GM12801 (cell line): Measurements from ENCODE around the gene PDCL3.

Experiments
- CTCF ChIP-seq: IDR thresholded peaks from one replicate; pipeline ENCODE4 v1.5.1; 2011; ENCODE audit warnings: control low read depth; ENCODE audit not compliant: insufficient read length; ENCODE audit errors: extremely low read depth

PDCL3 gene

GRCh38 chr2:100619951-100620350 lies 57.2 kb downstream of the PDCL3 start:
- no peak for TF ChIP-seq CTCF

DNA sequence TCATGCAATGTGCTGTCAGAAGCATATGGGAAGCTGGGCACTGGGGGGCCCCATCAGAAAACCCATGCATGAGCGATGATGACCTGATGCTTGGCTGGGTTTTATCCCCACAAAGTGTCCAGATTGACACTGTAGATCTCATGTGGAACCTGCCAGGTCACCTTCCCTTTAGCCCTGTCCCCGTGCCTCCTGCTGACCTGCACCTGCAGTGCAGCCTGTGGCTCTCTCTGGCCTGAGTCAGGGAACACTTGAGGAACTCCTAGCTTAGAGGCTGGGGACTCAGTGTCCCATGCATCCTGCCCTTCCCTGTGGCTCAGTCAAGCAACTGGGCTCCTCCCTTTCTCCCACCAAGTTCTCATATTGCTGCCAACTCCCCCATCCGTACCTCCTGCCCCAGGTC lies 57.7 kb downstream of the PDCL3 start:
- TF ChIP-seq CTCF = no peak

DNA sequence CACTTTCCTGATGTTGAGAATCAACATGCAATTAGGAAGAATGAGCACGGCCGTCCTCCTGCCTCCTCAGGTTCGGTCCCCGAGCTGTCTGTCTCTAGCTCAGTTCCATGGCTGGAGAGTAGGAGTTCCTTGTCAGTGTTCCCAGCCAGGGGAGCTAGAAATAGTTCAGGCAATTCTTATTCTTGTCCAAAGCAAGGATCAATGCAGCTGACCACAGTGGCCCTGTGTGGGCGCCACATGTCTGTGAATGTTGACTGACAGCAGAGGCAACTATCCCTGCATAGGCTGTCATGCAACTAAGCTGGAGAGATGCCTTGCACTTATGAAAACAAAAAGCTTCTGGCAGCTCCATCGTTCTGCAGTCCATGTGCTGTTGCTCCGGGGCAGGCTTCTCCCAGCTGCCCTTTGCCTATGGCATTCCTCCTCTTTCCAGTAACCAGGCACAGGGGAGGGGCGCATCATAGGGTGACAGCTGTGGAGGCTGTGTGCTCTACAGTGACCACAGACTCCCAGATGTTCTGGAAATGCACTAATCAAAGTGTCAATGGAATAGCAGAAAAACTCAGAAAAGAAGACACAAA lies 58.7 kb downstream of the PDCL3 start:
- no peak for TF ChIP-seq CTCF

DNA sequence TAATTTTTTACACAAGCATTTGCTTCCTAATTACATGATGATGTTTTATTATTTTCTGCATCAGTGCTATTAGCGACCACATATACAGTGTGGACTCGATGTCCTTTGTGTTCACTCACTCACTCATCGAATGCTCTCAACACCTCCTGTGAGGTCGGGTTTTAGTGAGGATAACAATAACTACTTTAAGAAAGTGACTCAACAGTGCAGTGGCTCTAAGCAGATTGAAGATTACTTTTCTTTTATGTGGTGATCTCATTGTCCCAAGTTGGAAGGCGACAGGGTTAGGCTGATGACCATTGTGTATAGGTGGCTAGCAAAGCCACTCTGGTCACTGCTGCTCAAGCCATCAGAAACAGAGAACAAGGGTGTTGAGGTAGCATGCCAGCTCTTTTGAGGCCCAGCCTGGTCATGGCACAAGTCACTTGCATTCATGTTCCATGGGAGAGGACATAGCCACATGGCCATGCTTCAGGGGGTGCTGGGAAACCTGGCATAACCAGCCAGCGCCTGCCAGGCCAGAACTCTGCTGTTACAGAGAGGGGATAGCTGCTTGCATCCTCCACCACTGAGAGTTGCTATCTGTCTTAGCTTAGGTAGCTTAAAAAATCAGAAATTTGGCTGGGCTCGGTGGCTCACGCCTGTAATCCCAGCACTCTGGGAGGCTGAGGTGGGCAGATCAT lies 60.4 kb downstream of the PDCL3 start:
- no peak for TF ChIP-seq CTCF

DNA sequence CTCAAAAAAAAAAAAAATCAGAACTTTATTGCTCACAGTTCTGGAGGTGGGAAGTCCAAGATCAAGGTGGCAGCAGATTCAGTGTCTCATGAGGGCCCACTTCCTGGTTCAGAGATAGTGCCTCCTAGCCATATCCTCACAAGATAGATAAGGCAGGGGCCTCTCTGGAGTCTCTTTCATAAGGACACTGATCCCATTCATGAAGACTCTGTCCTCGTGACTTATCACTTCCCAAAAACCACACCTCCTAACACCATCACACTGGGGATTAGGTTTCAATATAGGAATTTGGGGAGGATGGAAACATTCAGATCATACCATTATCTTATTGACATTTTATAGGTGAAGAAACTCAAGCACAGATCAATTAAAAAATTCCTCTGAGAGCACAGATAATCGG lies 61.1 kb downstream of the PDCL3 start:
- TF ChIP-seq CTCF = no peak

DNA sequence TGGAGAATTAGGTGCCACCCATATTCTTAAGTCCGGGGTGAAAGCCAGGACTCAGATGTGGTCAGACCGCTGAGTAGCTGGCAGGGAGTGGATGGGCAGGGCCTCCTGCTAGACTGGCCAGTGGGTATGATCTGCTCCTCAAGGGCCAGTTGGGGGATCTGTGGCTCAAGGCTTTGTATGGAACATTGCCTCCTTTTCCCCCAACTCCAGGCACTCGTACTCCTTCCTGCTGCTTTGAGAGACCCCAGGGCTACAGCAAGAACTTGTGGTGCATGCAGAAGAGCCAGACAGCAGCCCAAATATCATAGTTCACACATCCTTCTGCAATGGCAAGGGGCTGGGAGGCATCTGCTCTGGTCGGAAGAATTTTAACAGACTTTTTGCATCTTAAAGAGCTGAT lies 61.7 kb downstream of the PDCL3 start:
- TF ChIP-seq CTCF = no peak

GRCh38 chr2:100625717-100626116 lies 62.9 kb downstream of the PDCL3 start:
- TF ChIP-seq CTCF = no peak
